ENCODE measurements around the gene RTN1. TPM values are rescaled to one million over a fixed set of nuclear protein-coding genes. Genes with fewer than 3 reads are reported as not detected.

The RTN1 gene
- total and polyA plus RNA-seq, 2 of the 8 experiments (the other 6 are each of a cell fraction or from before 2014, with no cell fraction given) = 2.8 to 4.9 TPM

GRCh38 chr14:59707778-59708561 lies 162.6 kb downstream of the RTN1 start (continued):
- no peak for TF ChIP-seq CHD7 (IDR thresholded peaks at IDR 0.05; ENCODE audit: insufficient replicate concordance, low read length)
- no peak for TF ChIP-seq PHF8 (conservative IDR thresholded peaks at IDR 0.05; ENCODE audit: low read depth, low read length)
- no peak for TF ChIP-seq YY1 (IDR thresholded peaks at IDR 0.05; ENCODE audit: low read depth, low read length)
- no peak for TF ChIP-seq POLR2AphosphoS5 (IDR thresholded peaks at IDR 0.05; ENCODE audit: low read depth, low read length)
- no peak for TF ChIP-seq JUND (IDR thresholded peaks at IDR 0.05; ENCODE audit: low read length)
- no peak for TF ChIP-seq FOSL1 (IDR thresholded peaks at IDR 0.05; ENCODE audit: insufficient read depth, low read depth, low read length)
- no peak for TF ChIP-seq CEBPB (IDR thresholded peaks at IDR 0.05; ENCODE audit: low read depth, low read length)
- no peak for TF ChIP-seq HDAC2 (IDR thresholded peaks at IDR 0.05; ENCODE audit: borderline replicate concordance in 1 of 2, low read depth in 2 of 2, low read length in 2 of 2)
- TF ChIP-seq USF2 (IDR thresholded peaks at IDR 0.05; ENCODE audit: low read length) = no peak

All from H1 (cell line).